Measurements from ENCODE around the gene CAMTA2.

Gene CAMTA2

DNA sequence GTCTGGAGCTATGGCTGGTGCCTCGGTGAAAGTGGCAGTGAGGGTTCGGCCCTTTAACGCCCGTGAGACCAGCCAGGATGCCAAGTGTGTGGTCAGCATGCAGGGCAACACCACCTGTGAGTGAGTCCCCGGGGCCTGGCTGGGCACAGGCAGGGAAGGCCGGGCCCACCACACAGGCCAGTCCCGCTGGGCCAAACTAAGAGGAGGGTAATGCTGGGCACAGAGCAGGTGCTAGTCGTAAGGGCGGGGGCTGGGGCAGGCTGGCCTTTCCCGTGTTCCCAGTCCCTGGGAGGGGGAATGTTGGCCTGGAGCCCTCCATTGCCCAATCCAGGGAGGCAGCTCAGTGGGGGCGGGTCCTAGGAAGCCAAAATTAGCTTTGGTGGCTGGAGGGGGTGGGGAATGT lies 12.8 kb upstream of the CAMTA2 start:
- DNase-seq = no peak

DNA sequence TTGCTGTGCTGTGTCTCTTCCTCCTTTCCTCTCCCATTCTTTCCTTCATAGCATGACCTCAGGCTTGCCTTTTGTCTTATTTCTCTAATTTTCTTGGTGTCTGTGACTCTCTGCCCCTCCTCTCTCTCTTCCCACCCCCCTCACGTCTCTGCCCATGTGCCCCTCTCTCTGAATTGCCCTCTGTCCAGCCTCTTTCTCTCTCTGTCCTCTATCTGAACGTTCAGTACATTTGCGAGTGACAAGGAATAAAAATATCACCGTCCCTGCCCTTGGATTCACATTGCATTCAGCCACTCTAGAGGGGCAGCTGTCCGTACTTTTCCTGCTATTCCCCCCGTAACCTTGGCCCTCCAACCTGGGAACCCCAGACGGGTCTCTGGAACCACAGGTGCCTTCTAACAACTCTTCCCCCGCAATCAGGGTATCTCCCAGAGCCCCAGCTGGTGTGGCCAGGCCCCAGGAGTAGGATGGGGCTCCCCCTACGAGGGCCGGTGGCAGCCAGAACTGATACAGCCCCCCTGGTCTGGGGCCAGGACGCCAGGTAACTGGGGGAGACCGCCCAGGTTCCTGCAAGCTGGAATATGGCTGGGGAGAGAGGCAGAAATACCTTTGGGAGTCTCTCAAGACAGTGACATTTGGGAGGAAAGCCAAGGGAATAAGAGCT lies 12.1 kb upstream of the CAMTA2 start:
- DNase-seq = no peak

DNA sequence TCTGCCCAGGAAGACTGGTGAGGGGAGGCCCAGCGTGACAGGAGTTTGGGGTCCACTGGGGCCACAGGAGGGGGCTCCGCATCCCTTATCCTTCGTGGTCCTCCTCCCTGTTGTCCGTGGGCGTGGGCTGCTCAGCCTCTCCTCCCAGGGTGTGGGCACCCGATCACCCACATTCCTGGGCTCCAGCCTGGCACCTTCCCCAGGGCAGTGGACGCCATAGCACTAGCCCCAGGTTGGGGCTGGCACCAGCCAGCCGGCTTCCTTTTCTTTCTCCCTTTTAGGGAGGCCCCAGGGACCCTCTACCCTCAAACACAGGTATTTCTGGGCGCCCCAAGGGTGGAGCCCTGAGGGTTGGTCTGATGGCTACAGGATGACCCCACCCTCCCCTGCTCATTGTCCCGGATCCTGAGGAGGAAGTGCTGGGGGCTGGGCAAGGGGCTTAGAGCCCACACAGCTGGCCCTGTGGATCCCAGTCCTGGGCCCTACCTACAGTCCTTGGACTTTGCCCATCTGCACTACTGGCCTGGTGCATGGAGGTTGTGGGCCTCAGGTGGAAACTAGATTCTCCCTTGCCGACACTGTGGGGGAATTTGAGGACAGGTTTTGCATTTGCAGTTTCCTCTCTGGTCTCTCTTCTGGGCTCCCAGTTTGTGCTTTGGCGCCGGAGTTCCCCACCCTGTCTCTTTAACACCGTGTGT lies 11.4 kb upstream of the CAMTA2 start:
- DNase-seq = peak; percentile 42

DNA sequence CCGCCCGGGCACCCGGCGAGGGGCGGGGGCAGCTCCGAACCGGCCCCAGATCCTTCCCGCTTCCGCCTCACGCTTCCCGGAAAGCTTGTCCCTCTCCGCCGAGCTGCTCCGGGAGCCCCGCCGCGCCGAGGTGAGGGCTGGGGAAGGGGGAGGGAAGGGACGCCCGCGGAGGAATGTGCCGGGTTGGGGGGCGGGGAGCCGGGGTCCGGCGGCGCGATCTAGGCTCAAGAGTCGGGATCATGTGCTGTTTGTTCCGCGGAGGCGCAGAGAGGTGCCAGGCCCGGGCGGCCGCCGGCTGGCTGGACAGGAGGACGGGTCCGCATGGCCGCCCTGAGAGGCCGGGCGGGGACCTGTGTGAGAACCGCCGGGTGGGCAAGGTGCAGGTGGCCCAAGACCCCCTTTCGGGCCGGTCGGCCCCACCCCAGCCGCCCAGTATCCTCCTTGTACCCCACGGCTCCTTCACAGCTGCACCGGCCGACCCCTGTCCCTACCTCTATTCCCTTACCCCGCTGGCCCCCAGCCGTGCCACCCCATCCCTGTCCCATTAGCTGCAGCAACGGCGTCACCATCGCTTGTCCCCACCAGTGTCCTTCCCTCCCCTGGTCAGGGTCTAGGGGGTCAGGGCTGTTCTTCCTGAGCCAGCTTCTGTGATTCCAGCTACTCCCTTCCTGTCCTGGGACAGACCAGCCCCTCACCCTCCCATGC lies 10.7 kb upstream of the CAMTA2 start:
- peak; percentile 75 for DNase-seq

DNA sequence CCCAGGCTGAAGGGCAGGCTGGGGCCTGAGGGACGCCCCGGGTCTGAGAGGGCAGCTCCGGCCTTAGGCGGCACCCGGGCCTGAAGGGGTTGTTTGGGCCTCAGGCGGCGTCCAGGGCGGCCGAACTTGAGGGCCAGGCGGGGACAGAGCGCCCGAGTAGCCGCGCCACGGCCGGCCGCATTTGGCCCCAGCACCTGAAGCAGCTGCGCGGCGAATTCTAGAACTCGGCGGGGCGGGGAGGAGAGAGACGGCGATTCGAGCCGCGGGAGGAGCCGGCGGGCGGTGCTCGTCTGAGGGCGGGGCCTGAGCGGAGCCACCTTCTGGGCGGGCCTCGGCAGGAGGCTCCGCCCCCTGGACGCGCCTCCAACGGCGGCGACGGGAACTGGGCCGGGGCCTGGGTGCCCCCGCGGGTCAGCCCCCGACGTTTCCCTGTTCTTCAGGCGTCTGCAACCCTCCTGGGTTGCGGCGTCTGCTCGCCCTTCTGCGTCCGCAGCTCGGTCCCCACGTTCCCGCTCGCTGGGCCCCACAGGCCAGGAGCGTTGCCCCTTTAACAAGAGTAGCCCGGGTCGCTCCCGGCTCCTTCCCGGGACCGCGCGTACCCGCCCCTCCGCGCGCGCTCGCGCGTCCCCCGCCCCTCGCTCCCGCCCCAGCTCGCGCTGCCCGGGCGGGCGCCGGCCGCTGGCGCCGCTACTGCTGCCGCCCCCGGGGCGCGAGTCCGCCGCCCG lies 10.0 kb upstream of the CAMTA2 start, which contains the start of the genes INCA1 and KIF1C:
TSS of gene INCA1 (minus strand) at position 221 of the 725 bp plus-strand sequence. CDS start 3,085 bp downstream, outside the sequence.
TSS of gene KIF1C (plus strand) at position 649 of the 725 bp plus-strand sequence. CDS start 2,297 bp downstream, outside the sequence.
- DNase-seq = peak; percentile 96

DNA sequence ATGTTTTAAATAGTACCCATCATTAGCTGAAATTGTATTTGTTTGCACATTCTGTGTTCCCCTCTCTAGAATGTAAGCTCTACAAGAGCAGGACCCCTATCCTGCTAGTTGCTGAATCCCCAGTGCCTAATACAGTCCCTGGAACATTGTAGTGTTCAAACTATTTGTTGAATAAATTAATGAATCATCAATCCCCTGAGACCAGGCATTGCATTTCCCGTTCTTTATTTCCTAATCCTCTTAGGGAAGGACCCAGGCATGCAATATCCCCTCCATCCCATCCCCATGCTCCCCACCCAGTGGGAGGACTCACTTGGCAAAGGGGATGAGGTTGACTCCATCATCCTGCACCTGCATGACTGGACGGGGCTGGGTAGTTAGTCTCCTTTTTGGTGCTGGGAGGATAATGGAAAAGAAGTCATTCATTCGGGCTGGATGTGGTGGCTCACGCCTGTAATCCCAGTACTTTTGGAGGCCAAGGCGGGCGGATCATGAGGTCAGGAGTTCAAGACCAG lies 6.7 kb upstream of the CAMTA2 start:
- DNase-seq = peak; percentile 49

DNA sequence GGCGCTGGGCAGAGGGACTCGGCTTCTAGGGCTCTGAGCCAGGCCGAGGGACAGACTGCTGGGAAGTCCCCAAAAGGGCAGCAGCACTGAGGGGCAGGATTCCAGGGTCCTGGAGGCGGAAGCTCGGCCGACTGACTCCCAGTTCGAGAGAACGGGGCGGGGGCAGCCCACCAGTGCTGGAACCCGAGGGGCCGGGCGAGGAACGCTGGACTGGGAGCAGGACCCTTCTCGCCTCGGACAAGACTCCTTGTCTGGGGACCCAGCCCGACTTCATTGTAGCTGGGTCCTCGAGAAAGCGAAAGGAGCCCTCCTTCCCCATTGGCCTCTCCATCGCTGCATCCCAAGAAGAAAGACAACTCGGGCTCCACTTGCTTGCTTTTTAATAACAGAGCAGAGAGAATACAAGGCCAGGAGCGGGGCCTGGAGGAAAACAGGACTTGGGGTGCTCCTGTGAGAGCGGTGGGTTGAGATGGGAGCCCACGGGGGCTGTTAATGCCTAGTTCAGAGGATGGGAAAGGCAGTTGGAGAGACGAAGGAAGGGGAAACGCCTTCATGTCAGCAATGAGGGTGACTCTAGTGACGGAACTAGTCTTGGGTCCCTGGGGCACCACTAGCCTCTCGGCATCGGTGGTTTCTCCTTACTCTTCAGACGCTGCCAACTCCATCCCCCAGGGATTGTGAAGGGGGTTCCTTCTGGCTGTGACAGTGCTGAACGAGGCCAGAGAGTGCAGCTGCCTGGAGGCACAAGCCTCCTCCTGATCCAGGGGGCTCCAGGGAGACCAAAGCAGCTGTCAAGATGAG lies 492 bp upstream of the CAMTA2 start:
- DNase-seq = peak; percentile 55

DNA sequence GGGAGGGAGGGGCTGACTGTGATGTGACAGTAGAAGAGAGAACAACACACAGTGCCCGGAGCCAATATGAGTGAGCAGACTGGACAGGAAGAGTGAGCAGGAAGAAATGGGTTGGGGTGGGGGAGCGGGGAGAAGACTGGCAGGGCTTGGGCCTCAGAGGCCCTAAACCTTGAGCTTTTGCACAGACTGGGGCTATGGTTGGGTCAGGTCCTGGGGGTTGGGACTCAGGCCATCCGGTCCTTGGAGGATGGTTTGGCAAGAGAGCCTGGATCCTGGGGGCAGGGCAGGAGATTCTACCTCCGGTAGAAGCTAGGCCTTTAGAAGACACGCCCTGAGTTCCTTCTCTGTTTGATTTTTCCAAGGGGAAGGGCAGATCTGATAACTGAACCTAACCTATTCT lies 1.1 kb downstream of the CAMTA2 start:
- DNase-seq = no peak

DNA sequence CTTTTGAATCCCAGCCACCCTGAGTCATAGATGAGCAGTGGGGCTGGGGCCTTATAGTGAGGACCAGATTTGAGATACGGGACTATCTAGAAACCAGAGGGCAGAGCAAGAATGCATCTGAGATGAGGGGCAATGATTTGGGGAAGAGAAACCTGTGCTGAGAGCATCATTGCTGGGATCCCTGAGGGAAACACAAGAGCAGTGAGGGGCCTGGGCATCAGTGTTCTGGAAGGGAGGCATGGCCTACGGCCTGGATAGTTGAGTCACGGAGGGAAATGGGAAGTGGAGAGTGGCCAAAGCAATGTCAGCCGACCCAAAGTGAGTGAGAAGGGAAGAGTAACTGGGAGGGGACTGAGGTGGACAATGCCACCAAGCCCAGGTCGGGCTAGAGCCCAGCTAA lies 5.2 kb downstream of the CAMTA2 start:
- no peak for DNase-seq

DNA sequence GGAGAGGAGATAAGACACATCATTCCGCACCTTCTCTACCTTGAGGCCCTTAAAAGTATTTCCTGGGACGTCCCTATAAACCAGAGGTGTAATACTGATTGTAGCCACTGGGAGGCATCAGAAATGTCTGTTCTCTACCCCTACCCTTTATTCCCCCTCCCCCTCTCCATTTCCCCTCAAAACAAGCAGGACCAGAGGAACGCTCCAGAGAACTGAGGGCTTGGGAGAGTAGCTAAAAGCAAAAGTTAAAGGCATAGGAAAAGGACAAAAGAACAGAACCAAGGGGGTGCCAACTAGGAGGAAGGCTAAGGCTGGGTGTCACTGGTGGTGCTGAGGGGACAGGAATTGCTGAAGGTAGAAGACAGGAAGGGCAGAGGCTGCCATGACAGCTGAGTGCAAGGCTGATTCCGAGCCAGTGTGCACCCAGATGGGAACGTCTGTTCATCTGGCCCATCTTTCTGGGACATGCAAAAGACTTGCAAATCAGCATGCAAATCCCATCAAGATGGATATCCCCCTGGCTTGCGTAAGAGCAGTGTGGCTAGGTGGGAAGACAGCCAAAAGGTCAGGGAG lies 6.7 kb downstream of the CAMTA2 start:
- peak; percentile 89 for DNase-seq

DNA sequence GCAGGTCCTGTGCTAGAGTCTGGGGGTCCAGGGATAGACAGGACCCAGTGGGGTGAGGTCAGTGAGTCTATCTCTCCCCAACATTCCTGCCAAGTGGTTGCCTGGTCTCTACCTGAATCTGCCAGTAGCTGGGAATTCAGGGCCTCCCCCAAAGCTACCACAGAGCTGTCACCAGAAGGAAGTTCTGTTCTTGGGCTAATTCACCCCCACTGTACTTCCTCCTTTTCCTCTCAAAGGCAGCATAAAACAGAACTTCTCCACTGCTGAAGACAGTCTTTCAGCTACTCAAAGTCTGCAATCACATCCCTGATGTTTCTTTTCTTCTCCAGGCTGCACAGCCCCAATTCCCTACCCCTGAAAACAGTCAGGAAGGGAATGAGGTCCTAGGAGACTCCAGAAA lies 8.7 kb downstream of the CAMTA2 start:
- no peak for DNase-seq

DNA sequence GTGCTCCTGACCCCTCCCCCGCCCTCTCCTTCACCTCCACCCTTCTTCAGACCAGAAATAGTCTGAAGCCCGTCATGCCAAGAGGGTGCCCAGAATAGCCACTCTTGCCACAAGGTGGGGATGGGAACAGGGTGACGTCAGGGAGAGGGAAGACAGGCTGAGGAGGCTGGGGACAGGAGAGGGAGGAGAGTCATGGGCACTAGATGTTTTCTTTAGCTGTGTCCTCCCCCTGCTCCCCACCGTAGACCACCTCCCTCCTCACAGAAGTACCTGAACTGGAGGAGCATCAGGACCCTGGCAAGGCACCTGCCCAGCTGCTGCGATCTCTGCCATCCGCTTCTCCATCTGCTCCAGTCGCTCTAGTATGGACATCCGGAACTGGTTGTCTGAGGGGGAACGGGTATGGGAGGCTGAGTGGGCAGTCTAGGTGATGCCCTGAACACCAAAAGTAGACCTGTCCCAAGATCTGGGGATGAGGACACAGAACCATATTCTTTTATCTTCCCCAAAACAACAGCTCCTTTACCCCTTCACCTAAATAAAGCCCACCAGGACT lies 13.3 kb downstream of the CAMTA2 start:
- no peak for DNase-seq

DNA sequence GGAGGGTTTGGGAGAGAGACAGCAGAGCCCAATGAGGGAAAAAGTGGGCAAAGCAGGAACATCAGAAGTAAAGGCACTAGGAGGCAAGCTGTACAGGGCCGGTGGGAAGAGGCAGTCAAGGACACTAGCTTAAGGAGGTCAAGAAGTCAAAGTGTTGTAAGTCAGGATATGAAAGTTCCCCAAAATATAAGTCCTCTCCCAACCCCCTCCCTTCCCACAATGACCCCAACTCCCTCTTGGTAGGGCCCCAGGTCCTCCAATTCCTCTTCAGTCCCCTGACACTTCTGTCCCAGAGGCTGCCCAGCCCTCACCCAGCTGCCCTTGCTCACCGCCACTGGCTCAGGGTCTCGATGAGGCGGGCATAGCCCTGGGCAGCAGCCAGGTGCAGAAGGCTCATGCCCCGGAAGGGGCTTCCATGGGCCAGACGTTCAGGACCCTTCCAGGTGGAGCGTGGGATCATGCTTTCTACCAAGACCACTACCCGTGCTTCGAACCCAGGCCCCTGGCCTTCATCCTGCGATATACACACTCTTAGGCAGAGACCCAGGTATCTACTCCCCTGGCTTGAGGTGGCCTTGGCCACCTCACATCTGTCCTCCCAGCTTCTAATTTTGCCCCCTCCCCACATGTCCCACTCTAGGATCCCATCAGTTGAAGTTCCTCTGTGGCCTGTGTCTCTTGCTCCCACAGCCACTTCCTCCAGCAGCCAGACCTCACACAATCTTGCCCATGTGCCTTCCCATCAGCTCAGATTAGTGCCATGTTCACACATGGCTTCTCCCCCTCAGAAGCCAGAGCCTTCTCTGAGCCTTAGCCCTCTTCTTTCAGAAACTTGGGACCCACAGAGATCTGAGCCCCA lies 14.0 kb downstream of the CAMTA2 start:
- DNase-seq = no peak

DNA sequence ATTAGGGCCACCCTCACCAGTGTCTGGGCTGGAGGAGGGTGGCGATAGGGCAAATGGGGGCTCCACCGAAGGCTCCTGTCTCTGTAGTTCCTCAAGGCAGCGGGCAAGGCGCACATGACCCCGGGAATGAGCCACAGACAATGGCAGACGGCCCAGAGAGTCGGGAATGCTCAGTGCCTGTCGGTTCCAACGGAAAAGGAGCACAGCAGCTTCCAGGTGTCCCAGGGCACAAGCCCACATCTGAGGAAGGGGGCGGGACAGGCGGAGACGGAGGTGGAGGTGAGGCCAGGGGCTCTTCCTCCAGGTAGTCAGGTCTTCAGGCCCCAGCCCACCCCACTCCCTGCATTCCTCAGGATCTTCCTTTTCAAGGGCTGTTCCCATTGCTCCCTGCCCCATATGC lies 14.7 kb downstream of the CAMTA2 start:
- no peak for DNase-seq

DNA sequence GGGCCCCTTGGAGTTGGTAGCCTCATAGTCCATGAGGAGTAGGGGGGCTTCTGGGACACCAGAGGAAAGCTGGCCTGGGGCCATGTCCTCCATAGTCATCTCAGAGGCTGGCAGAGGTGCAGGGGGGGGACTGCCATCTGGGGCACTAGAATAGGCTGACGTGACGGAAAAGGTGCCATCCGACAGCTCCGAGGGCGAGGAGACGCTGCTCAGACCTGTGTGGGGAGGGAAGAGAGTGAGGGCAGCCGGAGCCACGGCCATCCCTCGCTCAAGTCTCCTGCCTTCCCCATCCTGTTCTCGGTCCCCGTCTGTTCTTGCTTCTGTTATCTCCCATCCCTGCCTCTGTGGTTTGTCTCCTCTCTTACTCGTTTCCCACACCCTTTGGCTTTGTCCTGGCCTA lies 15.2 kb downstream of the CAMTA2 start:
- no peak for DNase-seq

DNA sequence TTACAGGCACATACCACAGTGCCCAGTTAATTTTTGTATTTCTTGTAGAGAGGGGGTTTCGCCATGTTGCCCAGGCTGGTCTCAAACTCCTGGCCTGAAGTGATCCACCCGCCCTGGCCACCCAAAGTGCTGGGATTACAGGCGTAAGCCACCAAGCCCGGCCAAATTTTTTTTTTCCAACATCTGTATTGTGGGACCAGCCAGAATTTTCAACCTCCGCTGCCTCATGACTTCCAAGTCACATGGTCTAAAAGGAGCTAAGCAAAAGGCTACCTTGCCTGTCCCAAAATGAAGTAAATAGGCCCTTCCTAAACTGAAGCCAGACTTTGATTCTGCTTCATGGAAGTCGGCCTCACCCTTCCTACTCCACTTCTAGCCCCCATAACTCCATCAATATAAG lies 15.6 kb downstream of the CAMTA2 start:
- no peak for DNase-seq

DNA sequence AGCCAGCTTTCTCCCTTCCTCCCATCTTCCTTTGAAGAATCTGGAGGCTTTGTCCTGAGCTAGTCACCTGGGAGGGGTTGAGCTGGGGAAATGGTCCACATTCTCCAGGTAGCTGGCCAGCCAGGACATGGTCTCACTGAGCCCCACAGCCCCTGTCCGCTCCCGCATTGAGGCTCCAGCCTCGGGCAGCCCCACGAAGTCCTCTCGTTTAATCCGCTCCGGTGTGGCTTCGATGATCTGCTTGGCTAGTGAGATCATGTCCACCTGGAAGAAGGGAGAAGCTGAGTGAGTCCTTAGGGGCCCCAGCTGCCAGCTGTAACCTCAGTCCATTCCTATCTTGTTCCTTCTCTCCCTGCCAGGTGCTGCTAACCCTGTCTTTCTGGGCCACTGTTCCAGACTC lies 17.2 kb downstream of the CAMTA2 start:
- no peak for DNase-seq

DNA sequence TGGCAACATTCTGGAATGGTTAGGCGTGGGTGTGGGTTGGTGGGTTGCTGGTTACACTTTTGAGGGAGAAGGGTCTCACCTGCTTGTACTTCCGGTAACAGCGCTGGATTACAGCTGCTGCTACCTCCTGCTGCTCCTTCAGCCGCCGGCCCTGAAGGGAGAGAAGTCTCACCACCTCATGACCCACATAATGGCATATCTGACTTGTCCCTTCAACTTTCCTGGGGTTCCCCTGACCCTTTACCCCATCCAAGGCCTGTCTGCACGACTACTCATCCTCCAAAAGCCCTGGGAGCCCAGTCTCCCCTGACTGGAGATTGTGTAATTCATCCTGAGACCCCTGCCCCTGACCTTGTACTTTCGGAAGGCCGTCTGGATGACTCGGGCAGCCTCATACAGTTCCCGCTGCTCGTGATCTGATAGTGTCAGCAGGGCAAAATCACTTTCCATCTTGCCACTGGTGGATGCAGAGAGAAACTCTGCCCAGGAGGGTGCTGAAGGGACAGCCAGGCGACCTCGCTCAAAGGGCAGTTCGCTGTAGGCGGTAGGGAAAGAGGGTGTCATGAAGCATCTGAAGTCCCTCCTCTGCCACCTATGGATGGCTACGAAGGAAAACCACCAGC lies 17.8 kb downstream of the CAMTA2 start:
- DNase-seq = no peak

DNA sequence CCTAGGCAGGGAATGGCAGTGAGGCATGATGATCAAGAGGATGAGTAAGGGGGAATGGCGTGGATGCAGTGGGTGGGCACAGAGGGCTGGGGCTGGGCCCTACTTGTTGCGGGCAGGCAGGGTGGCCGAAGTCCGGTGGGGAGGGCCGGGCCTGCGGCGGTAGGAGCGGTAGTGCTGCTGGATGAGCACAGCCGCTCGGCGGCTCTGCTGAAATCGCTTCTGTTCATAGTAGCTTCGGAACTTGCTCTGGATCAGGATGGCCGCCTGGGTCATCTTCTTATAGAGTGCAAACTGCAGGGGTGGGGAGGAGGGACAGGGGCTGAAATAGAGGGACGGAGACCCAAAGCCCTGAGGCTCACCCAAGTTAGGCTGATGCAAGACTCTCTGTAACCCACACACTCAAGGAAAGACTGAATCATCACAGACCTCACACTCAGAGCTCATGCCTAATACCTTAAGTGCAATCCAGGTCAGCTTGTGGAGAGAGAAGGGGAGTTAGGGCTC lies 18.4 kb downstream of the CAMTA2 start:
- peak; percentile 40 for DNase-seq
